GM18520 (cell line): Measurements from ENCODE around the gene ZXDA.

Source experiments
- ATAC-seq: cut with Tn5 transposase; IDR thresholded peaks from one replicate; pipeline ENCODE4 v1.9.1; 2021; ENCODE audit not compliant: unreplicated experiment

Gene ZXDA

DNA sequence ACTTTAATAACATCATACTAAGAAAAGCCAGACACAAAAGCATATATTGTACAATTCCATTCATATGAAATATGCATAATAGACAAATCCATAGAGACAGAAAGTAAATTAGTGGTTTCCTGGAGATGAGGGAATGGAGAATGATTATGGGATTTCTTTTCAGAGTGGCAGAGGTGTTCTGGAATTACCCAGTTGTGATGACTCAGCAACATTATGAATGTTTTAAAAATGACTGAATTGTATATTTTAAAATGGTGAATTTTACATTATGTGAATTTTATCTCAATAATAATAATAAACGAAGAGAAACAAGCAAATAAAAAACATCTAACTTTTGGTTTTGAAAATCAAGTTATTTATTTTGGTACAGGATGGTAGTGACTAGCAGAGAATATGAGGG lies 11.2 kb downstream of the ZXDA start:
- no peak for ATAC-seq

DNA sequence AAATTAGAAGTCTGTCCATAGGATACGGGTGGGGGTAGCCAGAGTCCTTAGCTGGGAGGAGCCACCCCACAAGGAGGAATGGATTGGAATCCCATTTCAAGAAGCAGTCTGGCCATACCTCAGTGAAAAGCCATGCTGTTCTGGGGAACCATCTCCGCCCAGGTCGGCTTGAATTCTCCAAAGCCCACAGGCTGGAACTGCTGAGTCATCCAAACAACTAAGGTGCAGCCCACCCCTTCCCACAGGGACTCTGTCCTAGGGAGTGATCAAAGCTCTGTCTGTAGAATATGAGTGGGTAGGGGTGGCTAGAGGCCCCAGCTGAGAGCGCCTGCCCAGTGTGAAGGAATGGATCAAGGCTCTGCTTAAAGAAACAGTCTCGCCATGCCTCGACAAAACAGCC lies 38.8 kb downstream of the ZXDA start:
- no peak for ATAC-seq
